Measurements from ENCODE around the gene ITFG1.

The ITFG1 gene

GRCh38 chr16:47113130-47113529 lies 347.7 kb downstream of the ITFG1 start:
- Histone ChIP-seq H3K27ac (ENCODE audit: extremely low read depth, low read depth, low read length) (no peak overlapping the region), H3K4me1 (ENCODE audit: control insufficient read depth, insufficient read depth, low read length) (no peaks in the 10 kb centered on the region), H3K9me3 (ENCODE audit: control insufficient read depth, insufficient read depth, low read depth, low read length) (no peaks in the 10 kb centered on the region), H3K4me3 (ENCODE audit: low read depth, low read length) (no peak overlapping the region), H3K36me3 (ENCODE audit: control insufficient read depth in 2 of 2, insufficient read depth in 1 of 2, low read length in 2 of 2) (peaks cover 3 to 47% of the 10 kb centered on the region in 2 experiments)
- ChIA-PET CTCF (interaction anchor here (1.6 kb wide), 1 partner anchor 75 kb away, joined by 3 read pairs; no protein-coding TSS in a partner anchor), POLR2A (interaction anchor here (1.2 kb wide), 1 partner anchor 10 kb away, joined by 3 read pairs; no protein-coding TSS in a partner anchor)
- TF ChIP-seq ZNF513 (tag by site-specific recombination; IDR thresholded peaks at IDR 0.05) (no peak), ZNF335 (tag by site-specific recombination; conservative IDR thresholded peaks at IDR 0.05) (no peak), ZNF76 (tag by site-specific recombination; IDR thresholded peaks at IDR 0.05; ENCODE audit: borderline replicate concordance, low read depth) (no peak), ZNF664 (tag by site-specific recombination; IDR thresholded peaks at IDR 0.05) (no peak), ZNF10 (tag by site-specific recombination; IDR thresholded peaks at IDR 0.05) (no peak), ZNF704 (tag by site-specific recombination; IDR thresholded peaks at IDR 0.05) (no peak), GLIS2 (tag by site-specific recombination; IDR thresholded peaks at IDR 0.05) (no peak), ZNF394 (tag by site-specific recombination; IDR thresholded peaks at IDR 0.05; ENCODE audit: borderline replicate concordance) (no peak), ZBTB20 (tag by site-specific recombination; IDR thresholded peaks at IDR 0.05) (no peak), ZSCAN18 (tag by site-specific recombination; IDR thresholded peaks at IDR 0.05) (no peak), ZNF830 (tag by site-specific recombination; IDR thresholded peaks at IDR 0.05; ENCODE audit: low read depth) (no peak), ZNF138 (tag by site-specific recombination; IDR thresholded peaks at IDR 0.05; ENCODE audit: borderline replicate concordance) (no peak), ZNF48 (tag by site-specific recombination; IDR thresholded peaks at IDR 0.05) (no peak), ZFP37 (tag by site-specific recombination; IDR thresholded peaks at IDR 0.05) (no peak), ZBTB1 (tag by site-specific recombination; IDR thresholded peaks at IDR 0.05) (no peak), ZNF747 (tag by site-specific recombination; IDR thresholded peaks at IDR 0.05) (no peak)
- TF ChIP-seq, protein P1, sequence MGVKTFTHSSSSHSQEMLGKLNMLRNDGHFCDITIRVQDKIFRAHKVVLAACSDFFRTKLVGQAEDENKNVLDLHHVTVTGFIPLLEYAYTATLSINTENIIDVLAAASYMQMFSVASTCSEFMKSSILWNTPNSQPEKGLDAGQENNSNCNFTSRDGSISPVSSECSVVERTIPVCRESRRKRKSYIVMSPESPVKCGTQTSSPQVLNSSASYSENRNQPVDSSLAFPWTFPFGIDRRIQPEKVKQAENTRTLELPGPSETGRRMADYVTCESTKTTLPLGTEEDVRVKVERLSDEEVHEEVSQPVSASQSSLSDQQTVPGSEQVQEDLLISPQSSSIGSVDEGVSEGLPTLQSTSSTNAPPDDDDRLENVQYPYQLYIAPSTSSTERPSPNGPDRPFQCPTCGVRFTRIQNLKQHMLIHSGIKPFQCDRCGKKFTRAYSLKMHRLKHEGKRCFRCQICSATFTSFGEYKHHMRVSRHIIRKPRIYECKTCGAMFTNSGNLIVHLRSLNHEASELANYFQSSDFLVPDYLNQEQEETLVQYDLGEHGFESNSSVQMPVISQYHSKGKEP (tag by site-specific recombination; IDR thresholded peaks at IDR 0.05), result no peak
- TF ChIP-seq, protein P2, sequence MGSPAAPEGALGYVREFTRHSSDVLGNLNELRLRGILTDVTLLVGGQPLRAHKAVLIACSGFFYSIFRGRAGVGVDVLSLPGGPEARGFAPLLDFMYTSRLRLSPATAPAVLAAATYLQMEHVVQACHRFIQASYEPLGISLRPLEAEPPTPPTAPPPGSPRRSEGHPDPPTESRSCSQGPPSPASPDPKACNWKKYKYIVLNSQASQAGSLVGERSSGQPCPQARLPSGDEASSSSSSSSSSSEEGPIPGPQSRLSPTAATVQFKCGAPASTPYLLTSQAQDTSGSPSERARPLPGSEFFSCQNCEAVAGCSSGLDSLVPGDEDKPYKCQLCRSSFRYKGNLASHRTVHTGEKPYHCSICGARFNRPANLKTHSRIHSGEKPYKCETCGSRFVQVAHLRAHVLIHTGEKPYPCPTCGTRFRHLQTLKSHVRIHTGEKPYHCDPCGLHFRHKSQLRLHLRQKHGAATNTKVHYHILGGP (tag by site-specific recombination; IDR thresholded peaks at IDR 0.05), result no peak
- TF ChIP-seq, protein P3, sequence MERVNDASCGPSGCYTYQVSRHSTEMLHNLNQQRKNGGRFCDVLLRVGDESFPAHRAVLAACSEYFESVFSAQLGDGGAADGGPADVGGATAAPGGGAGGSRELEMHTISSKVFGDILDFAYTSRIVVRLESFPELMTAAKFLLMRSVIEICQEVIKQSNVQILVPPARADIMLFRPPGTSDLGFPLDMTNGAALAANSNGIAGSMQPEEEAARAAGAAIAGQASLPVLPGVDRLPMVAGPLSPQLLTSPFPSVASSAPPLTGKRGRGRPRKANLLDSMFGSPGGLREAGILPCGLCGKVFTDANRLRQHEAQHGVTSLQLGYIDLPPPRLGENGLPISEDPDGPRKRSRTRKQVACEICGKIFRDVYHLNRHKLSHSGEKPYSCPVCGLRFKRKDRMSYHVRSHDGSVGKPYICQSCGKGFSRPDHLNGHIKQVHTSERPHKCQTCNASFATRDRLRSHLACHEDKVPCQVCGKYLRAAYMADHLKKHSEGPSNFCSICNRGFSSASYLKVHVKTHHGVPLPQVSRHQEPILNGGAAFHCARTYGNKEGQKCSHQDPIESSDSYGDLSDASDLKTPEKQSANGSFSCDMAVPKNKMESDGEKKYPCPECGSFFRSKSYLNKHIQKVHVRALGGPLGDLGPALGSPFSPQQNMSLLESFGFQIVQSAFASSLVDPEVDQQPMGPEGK (tag by site-specific recombination; IDR thresholded peaks at IDR 0.05), result no peak

Data from HEK293 (cell line).